NCI-H1105 (cell line): ENCODE results near the gene EXOSC9.

Experiments
- DNase-seq: peaks from one replicate; lab custom pipeline; 2025; lab: John Stamatoyannopoulos, UW

Gene EXOSC9

GRCh38 chr4:121824950-121825349 lies 23.8 kb downstream of the EXOSC9 start:
- DNase-seq, result no peak

- DNase-seq, result no peak
Observed at GRCh38 chr4:121827853-121828252, 26.7 kb downstream of the EXOSC9 start.

- no peak for DNase-seq
Observed at GRCh38 chr4:121829511-121829910, 28.4 kb downstream of the EXOSC9 start.

- no peak for DNase-seq
Observed at GRCh38 chr4:121838136-121838535, 37.0 kb downstream of the EXOSC9 start.

- DNase-seq, result no peak
Observed at GRCh38 chr4:121842862-121843261, 41.7 kb downstream of the EXOSC9 start.

GRCh38 chr4:121846662-121847061 lies 45.5 kb downstream of the EXOSC9 start:
- DNase-seq, result no peak

GRCh38 chr4:121851354-121851753 lies 50.2 kb downstream of the EXOSC9 start:
- DNase-seq, result no peak

GRCh38 chr4:121860121-121860520 lies 59.0 kb downstream of the EXOSC9 start:
- DNase-seq, result no peak

GRCh38 chr4:121861426-121861825 lies 60.3 kb downstream of the EXOSC9 start:
- DNase-seq, result no peak

GRCh38 chr4:121863799-121864198 lies 62.7 kb downstream of the EXOSC9 start:
- DNase-seq, result no peak
